Tibial nerve (tissue), 4 donors: ENCODE data around the gene FSD2. TPM values are rescaled to one million over a fixed set of nuclear protein-coding genes. Genes with fewer than 3 reads are reported as not detected.

Experiments
- DNase-seq, 2 donors: peaks; one replicate each; pipeline ENCODE4 v3.0.0-alpha.2; 2019; ENCODE audit warnings: low spot score in 2 of 2
- H3K27ac ChIP-seq, 4 donors: fragments of 200-600 bp; sonication (generic) in 3 of 4; one replicate each; pipeline ENCODE4 v1.5.1; 2017 to 2019; ENCODE audit warnings: mild to moderate bottlenecking in 1 of 4
- H3K27me3 ChIP-seq, 2 donors: fragments of 200-600 bp; sonication (generic) in 1 of 2; one replicate each; pipeline versions ENCODE4 v1.5.1 to v1.6.0; 2017 to 2019
- H3K36me3 ChIP-seq, 3 donors: fragments of 200-600 bp; sonication (generic); one replicate each; pipeline ENCODE4 v1.5.1; 2018 to 2019
- H3K4me1 ChIP-seq, 4 donors: fragments of 200-600 bp; sonication (generic) in 3 of 4; one replicate each; pipeline ENCODE4 v1.5.1; 2017 to 2019
- H3K4me3 ChIP-seq, 4 donors: fragments of 200-600 bp; sonication (generic) in 3 of 4; one replicate each; pipeline ENCODE4 v1.5.1; 2017 to 2019; ENCODE audit warnings: mild to moderate bottlenecking in 1 of 4, moderate library complexity in 1 of 4
- H3K9me3 ChIP-seq, 4 donors: fragments of 200-600 bp; sonication (generic) in 3 of 4; one replicate each; pipeline ENCODE4 v1.5.1; 2017 to 2019
- CTCF ChIP-seq, 5 experiments: fragments of 200-600 bp in 3 of 5; fragments of 450-650 bp in 2 of 5; sonication (generic) in 3 of 5; IDR thresholded peaks; one replicate each; pipeline ENCODE4 v1.5.1; 2016 to 2019; ENCODE audit warnings: antibody characterized with exemption in 5 of 5, mild to moderate bottlenecking in 3 of 5, moderate library complexity in 2 of 5
- EP300 ChIP-seq, 2 donors: sonication (generic); formaldehyde crosslinking; IDR thresholded peaks; one replicate each; pipeline ENCODE4 v1.6.1; 2017; ENCODE audit warnings: antibody characterized with exemption in 2 of 2, mild to moderate bottlenecking in 1 of 2
- POLR2A ChIP-seq, 2 donors: fragments of 450-650 bp; IDR thresholded peaks; one replicate each; pipeline ENCODE4 v1.6.1; 2017; ENCODE audit warnings: antibody characterized with exemption in 2 of 2, mild to moderate bottlenecking in 2 of 2, moderate library complexity in 2 of 2
- WGBS, 2 donors: methylation state at CpG; one replicate each; pipeline ENCODE4 v1.1.5; 2018; 5-methylcytosine and 5-hydroxymethylcytosine counted together
- total RNA-seq, 4 donors: library from RNA; depleted of rRNA; stranded (reverse); fragments of >200 nt; gene quantifications; one replicate each; pipeline ENCODE4 v1.1.0, GENCODE V29; 2016

Gene FSD2
- total RNA-seq, 4 donors from 2014 or later = 0.20 TPM; not detected in 3

GRCh38 chr15:82803793-82804574 is 1.9 kb downstream of the FSD2 start:
- H3K9me3 ChIP-seq = no peaks in the 10 kb centered on the region
- no peak for DNase-seq
- no peak overlapping the region for H3K27ac ChIP-seq
- no peak for TF ChIP-seq CTCF (IDR thresholded peaks at IDR 0.05)
- no peak for TF ChIP-seq POLR2A (IDR thresholded peaks at IDR 0.05)
- no peak for TF ChIP-seq EP300 (IDR thresholded peaks at IDR 0.05)
- H3K4me1 ChIP-seq = peaks cover 0 to 7% (median 0%) of the 10 kb centered on the region in 4 donors
- peaks cover 0 to 15% (median 0%) of the 10 kb centered on the region in 3 donors for H3K36me3 ChIP-seq
- 79 to 87% methylated on average over 2 of the region's 2 CpGs for WGBS, 2 donors
- no peaks in the 10 kb centered on the region for H3K27me3 ChIP-seq
- no peak overlapping the region for H3K4me3 ChIP-seq

GRCh38 chr15:82802497-82802896 is 3.4 kb downstream of the FSD2 start:
- TF ChIP-seq EP300 (IDR thresholded peaks at IDR 0.05) (no peak), CTCF (IDR thresholded peaks at IDR 0.05) (no peak), POLR2A (IDR thresholded peaks at IDR 0.05) (no peak)
- no peak for DNase-seq
- H3K36me3 ChIP-seq = peaks cover 0 to 15% (median 0%) of the 10 kb centered on the region in 3 donors
- H3K27me3 ChIP-seq = no peaks in the 10 kb centered on the region
- H3K4me3 ChIP-seq = no peak overlapping the region
- no peaks in the 10 kb centered on the region for H3K4me1 ChIP-seq
- no peak overlapping the region for H3K27ac ChIP-seq
- H3K9me3 ChIP-seq = no peaks in the 10 kb centered on the region
- 50 to 73% methylated on average over 1 of the region's 1 CpG for WGBS, 2 donors

GRCh38 chr15:82799183-82799841 is 6.6 kb downstream of the FSD2 start:
- H3K27ac ChIP-seq = no peak overlapping the region
- H3K4me1 ChIP-seq = no peaks in the 10 kb centered on the region
- 68 to 73% methylated on average over 7 of the region's 7 CpGs for WGBS, 2 donors
- no peaks in the 10 kb centered on the region for H3K9me3 ChIP-seq
- no peak for DNase-seq
- TF ChIP-seq POLR2A (IDR thresholded peaks at IDR 0.05) = no peak
- TF ChIP-seq CTCF (IDR thresholded peaks at IDR 0.05) = no peak
- TF ChIP-seq EP300 (IDR thresholded peaks at IDR 0.05) = no peak
- no peaks in the 10 kb centered on the region for H3K27me3 ChIP-seq
- H3K4me3 ChIP-seq = no peak overlapping the region
- peaks cover 0 to 18% (median 0%) of the 10 kb centered on the region in 3 donors for H3K36me3 ChIP-seq

GRCh38 chr15:82798531-82799166 is 7.2 kb downstream of the FSD2 start:
- no peaks in the 10 kb centered on the region for H3K4me1 ChIP-seq
- WGBS, 2 donors = 81 to 85% methylated on average over 5 of the region's 5 CpGs
- no peak for TF ChIP-seq EP300 (IDR thresholded peaks at IDR 0.05)
- no peak for TF ChIP-seq POLR2A (IDR thresholded peaks at IDR 0.05)
- no peak for TF ChIP-seq CTCF (IDR thresholded peaks at IDR 0.05)

More at GRCh38 chr15:82798531-82799166, 7.2 kb downstream of the FSD2 start:
- DNase-seq = no peak
- H3K4me3 ChIP-seq = no peak overlapping the region
- H3K27ac ChIP-seq = no peak overlapping the region
- peaks cover 0 to 2% (median 0%) of the 10 kb centered on the region in 4 donors for H3K9me3 ChIP-seq
- H3K27me3 ChIP-seq = no peaks in the 10 kb centered on the region
- H3K36me3 ChIP-seq = peaks cover 0 to 18% (median 0%) of the 10 kb centered on the region in 3 donors
